HG03135 (cell line): ENCODE measurements around the gene USP2.

Experiments
- ATAC-seq: cut with Tn5 transposase; IDR thresholded peaks from one replicate; pipeline ENCODE4 v1.9.1; 2021; ENCODE audit warnings: mild to moderate bottlenecking, moderate library complexity; ENCODE audit not compliant: unreplicated experiment

The USP2 gene

GRCh38 chr11:119377961-119378667, 3.4 kb downstream of the USP2 start:
- ATAC-seq = no peak

- no peak for ATAC-seq
Measured at GRCh38 chr11:119377112-119377901, 4.2 kb downstream of the USP2 start.

DNA sequence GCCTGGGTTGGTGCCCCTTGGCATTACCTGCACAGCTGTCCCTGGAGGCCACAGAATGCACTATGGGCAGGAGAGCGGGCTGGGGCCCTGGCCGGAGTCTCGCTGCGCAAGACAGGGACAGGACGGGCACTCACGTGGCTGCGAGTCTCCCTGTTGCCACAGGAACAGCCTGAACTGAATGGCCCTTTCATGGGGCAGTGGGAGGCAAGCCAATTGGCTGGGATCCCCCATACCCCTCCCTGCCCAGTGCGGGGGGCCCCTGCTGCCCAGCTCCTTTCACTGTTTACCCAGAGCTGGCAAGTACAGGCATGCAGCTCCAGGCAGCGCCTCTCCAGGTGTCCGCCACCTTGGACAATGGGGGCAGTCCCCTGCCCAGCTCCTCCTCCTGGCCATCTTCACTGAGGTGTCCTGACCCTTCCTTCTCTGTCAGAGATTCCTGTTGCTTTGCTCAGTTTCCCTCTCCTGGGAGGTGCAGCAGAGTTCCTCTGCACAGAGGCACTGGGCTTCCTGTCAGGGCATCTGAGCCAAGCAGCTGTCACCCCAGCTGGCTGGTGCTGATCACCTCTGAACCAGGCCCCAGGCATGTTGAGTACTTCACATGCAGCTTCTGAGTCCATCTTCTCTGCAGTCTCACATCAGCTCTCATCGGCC, 5.2 kb downstream of the USP2 start:
- no peak for ATAC-seq

DNA sequence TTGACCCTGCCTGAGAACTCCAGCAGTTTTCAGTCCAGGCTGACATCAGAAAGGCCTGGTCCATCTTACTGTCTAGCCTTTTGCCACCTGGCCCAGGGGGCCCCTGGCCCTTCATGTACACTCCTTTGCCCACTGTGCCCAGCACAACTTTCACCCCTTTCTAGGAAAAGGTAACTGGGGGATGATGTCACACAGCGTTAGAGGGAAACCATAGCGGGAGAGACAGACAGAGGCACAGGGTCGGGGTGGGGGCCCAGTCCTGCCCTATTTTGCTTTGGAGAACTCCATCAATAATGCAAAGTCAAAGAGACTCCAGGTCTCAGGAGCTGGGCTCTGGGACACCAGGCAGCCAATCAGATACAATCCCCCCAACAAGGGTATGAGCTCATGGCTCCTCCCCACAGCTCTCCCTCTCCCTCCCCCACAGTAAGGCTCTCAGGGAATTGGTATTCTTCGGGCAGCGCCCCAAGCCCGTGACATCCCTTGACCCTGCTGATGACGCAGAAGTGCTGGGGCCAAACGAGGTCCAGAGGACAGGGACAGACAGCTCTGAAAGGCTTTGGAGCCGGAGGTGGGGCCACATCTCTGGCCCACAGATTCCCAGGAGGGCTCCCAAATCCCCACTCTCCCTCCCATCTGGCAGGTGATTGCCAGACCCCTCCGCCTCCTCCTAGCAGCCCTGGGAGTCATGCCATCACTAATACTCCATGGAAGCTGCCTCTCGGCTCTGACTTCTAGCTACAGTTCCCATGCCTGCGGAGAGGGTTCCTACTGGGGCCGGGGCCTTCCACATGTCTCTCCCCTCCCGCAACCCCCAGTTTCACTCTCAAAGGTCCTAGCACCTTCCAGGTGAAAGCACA, 5.9 kb downstream of the USP2 start:
- no peak for ATAC-seq

GRCh38 chr11:119374632-119375336, 6.7 kb downstream of the USP2 start:
- no peak for ATAC-seq

- ATAC-seq = no peak
Measured at GRCh38 chr11:119373921-119374631, 7.4 kb downstream of the USP2 start.

GRCh38 chr11:119373059-119373920, 8.2 kb downstream of the USP2 start:
- no peak for ATAC-seq

DNA sequence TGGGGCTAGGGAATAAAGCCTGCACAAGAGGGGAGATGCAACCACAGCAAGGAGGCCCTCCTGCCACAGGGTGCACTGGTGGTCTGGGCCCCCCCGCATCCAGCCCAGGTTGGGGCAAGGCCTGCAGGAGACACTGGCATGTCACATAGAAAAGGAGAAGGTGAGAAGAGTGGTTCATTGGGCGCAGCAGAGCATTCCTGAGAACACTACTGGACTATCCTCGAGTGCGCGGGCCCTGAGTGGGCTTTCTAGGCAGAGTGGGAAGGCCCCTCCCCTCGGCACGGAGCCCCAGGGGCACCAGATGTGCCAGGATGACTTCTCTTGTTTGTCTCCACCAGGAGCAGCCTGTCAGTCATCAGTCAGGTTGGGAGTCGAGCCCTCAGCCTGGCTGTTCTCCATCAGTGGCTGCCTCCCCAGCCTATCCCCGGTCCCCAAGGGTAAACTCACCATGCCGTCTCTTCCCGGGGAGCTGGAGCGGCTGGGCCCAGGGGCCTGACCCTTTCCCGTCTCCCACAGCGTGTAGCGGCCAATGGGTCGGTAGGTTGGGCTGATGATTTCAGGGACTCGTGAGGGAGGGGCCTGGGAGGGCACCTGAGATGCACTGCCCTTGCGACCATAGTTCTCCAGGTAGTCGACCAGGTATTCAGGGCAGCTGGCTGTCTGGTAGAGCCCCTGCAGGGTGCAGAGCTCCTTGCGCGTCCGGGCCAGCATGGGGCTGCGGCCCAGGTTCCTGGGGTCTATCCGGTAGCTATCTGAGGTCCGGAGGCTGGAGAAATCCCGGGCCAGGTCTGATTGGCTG, 9.0 kb downstream of the USP2 start:
- no peak for ATAC-seq

- ATAC-seq = no peak
Measured at GRCh38 chr11:119371778-119372182, 9.7 kb downstream of the USP2 start.

DNA sequence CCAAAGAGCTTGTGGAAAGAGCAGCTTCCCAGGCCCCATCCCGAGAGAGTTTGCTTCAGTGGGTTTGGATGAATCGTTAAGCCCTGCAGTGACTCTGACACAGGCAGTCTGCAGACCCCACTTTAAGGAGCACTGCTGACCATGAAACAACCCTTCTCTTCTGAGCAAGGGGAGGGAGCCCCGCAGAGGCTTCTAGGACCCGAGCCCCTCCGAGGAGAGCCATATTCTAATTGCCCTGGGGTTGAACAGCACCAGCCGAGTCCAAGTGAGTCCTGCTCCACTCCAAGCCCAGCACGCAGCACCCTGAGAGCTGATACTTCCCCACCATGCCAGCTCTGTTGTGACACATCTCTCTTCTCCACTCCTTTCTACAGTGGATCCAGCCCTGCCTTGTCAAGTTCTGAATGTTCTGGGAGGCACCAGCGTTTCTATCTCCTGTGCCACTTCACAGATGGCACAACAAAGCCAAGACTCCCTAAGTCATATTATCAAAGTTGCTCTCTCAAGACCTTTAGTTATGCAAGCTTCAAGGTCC, 10.4 kb downstream of the USP2 start:
- no peak for ATAC-seq

DNA sequence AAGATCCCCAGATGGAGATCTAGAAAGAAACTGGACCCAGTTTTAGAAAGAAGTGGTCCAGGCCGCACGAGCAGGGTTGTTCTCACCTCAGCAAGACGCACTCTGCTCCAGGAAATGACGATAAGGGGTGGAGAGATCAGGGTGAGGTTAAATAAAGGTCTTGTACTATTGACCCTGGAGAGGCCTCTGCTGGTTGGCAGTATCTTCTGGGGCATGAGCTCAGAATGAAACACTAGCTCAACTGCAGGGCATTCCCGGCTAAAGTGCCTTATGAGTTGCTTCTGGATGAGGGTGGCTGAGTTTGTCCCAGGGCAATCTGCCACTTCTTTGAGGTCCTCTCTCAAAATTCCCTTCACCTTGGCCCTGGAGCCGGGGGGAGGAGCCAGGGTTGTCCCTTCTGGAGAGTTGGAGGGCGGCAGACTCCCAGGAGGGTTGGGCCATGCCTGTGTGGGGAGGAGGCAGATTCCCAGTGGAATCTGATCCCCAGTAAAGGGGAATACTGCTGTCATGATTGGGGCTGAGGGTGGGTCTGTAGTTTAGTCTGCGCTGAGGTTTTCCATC, 10.9 kb downstream of the USP2 start:
- no peak for ATAC-seq

DNA sequence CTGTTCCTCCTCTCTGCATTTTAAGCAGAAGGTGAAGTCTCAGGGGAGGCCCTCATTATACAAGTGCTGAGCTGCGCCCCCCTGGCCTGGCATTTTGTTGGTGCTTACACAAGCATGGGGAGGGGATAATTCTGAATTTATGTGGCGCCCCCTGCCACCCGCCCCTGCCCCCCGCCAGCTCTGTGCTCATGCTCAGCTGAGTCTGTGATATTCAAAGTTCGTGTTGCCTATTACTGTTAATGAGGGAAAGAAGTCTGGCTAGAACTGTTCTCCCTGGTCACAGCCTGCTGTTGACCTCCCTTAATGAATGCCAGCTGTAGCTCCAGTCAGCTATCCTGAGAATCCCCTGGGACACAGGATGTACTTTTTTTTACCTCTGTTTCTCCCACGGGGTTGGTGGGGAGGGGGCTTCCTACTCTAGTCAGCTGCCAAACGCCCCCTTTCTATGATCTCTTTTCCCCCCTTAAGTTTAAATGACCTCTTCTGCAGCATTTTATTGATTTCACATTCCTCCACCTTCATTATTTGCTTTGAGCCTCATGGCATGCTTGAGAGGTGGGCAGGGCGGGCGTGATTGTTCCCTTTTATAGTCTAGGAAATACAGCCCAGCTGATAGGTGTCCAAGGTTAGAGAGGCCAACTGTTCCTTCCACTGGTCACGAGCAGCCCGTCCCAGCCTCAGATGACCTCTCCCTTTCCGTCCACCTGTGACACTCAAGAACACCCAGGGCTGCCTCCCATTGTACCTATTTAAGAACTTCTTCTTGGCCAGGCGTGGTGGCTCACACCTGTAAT, 12.2 kb downstream of the USP2 start:
- ATAC-seq = no peak

DNA sequence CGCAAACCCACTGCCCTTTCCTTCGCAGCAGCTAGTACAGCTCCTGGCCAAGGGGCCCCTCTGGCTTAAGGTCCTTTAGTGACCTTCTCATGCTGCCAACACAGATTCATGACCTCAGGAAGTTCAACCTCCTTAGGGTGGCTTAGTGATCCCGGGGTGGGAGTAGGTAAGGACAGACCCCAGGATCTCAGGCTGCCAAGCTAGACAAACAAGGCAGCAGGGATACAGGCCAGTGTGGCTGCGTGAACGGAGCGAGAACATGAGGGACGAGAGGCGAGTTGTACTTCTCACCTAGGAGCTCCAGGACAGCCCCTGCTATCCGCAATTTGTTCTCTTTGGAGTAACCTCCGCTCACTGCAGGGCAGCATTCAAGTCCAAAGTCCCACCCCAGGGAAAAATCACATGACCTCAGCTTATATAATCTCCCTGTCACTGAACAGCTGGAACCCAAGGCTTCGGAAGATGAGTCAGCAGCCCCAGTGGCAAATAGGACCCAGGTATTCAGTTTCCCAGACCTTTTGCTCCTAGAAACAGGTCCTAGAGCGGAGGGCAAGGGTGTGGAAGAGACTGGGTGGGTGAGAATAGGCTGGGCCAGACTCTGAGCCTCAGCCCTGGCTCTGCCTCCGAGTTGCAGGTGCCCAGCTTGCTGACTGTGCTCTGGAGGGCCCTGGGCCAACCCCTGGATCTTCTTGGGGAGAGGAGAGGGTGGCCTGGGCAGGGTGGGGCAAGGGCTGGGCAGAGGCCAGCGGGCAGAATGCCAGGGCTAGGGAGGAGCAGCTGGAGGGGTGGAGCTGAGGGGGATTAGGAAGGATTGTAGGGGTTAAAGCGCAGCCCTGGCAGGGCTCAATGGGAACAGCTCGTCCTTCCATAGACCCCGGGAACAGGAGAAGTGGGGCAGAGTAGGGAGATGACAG, 13.1 kb downstream of the USP2 start:
- no peak for ATAC-seq

- ATAC-seq = no peak
Measured at GRCh38 chr11:119367661-119368120, 13.8 kb downstream of the USP2 start.
